ENCODE data around the gene HFE. TPM values are rescaled to one million over a fixed set of nuclear protein-coding genes. Genes with fewer than 3 reads are reported as not detected.

The HFE gene
- total RNA-seq, 1 donor from 2014 or later = 2.2 TPM

- DNase-seq = peak; percentile 68
These were observed 53.2 kb downstream of the HFE start for GRCh38 chr6:26140254-26140966.

DNA sequence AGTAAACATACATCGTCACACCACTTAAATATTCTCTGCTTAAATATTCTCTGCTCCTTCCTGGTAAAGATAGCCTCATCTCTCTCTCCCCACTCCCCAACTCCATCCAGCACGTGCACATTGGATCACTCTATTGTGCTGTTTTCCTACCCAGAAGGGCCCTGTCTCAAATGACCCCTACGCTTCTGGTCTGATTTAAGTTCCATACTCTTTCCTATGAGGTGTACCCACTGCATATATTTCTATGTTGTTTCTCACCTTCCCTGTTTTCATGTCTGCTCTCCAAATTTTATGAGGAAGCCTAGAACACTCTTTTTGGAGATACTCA is 53.7 kb downstream of the HFE start:
- DNase-seq = no peak

DNA sequence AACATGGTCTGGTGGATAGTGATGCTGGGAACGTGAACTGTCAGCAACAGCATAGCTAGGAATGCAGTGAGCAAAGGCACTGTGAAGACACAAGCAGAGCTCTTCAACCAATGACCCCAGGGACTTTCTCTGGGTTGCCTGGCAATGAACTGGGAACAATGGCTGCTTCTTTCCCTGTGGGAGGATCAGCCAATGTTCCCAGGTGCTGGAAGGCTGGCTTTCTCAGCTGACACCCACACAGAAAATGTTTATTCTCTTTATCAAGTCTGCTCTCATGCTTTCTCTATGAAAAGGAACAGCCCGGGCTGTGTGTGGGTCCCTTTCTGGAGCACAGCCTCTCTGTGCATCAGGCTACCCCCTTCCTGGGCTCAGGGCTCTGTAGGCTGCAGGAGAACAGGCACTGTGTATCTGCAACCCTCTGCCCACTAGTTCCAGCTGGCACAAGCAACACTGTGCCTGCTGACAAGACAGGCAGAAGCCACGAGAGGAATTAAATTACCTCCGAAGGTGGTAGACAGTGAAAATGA is 54.2 kb downstream of the HFE start:
- DNase-seq = no peak

GRCh38 chr6:26142026-26142425 is 54.8 kb downstream of the HFE start:
- no peak for DNase-seq

Other genes with a start within 250 kb of the HFE start
- gene SLC17A3, start 213.2 kb upstream of the HFE start, total RNA-seq = 0.17 and 0.28 TPM in 2 replicates
- not detected in 2 replicates for gene SLC17A2, start 156.7 kb upstream of the HFE start, total RNA-seq
- 8.9 and 9.9 TPM in 2 replicates for gene TRIM38, start 124.6 kb upstream of the HFE start, total RNA-seq

Data from dermis blood vessel endothelial cell (primary cell).